ELR (cell line): ENCODE data around the gene SND1.
"Not testable (repeated sequence)": the region's sequence is repeated elsewhere in the genome, so short reads cannot be mapped to it uniquely, and the experiment has no call there.

Experiments used
- DNase-seq: peaks from one replicate; pipeline ENCODE4 v3.0.0-alpha.2; 2015; ENCODE audit warnings: low read depth

SND1 gene

DNA sequence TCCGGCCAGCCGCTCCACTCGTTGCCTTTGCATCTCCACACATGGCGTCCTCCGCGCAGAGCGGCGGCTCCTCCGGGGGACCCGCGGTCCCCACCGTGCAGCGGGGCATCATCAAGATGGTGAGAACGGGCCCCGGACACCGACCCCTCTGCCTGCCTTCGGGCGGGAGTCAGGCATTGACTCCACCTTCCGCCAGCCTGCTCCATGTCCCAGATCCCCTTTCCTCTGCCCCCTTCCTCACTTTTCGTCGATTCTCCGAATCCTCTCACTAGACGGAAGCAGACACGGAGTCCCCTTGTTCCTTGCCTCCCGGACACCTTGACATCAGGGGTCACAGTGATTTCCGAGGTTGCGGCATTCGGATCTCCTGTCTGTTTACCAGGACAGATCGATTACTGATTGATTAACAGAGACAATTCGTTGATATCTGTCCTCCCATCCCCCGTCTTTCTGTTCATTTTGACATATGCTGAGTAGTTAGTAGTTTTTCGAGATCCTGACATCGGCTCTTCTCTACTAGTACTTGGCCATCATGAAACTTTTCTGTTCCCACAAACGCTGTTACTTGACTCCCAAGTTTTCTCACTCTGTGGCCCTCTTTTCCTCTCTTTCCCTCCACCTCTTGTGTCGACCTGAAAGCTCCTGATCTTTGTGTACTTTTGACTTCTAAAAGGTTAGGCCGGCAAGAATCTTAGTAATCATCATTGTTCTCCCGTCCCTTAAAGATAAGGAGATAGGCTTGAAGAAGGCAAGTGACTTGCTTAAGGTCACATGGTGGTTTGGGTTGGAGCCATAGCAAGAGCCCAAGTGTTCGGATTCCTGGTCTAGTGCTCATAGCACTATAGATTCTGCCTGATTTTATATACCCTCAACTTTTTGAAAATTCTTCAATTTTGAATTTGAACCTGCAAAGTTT is 597 bp downstream of the SND1 start:
- peak; percentile 65 for DNase-seq

DNA sequence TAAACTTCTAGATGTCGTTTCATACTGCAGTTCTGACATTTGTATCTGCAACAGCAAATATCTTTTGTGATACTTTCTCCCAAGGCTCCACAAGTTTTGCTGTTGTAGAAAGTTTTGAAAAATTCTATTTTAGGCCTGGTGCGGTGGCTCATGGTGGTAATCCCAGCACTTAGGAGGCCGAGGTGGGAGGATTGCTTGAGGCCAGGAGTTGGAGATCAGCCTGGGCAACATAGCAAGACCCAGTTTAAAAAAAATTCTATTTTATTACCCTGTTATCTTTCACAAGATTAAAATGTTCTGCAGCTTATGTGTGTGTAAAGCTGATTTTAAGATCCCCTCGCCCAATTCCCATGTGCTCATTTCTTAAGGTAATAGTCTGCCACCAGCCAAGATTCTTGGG is 1.4 kb downstream of the SND1 start:
- no peak for DNase-seq

DNA sequence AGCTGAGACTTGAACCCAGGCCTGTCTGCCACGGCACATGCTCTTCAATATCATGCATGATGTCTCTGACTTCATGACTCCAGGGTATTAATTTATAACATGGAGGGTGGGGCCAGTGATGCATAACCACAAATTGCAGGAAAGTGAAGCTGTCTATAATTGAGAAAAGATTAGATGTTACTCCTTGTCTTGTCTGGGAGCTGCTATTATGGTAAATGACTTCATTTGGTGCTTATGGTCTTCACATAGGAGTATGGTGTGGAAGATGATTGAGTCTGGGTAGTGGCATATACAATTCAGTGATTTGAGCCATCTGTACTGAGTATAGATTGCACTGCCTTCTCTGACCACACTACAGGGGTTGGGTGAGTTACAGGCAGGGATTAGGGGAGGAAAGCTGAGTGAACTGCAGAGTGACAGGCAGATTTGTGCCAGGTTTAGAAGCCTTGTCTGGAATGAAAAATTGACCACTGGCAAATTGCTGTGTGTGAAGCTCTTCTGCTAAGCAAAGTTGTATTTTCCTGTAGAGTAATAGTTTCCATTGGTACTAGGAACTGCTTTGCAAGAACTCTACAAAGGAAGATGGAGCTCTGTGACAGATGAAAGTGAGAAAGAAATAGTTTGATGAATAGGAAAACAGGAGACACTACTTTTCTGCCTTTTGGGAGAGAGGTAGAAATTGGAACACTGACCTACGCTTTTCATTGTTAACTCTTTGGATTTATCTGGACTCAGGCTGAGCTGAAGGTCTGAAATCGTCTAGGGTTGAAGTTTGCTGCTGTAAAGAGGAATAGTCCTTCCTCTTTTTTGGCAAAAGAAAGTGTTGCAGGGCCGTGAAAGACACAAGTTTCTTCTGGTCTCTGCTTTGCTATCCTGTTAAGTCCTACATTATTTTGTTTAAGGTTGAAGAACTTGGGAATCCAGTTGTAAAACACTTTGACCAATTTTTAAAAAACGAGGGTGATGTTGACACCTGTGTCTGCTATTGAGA is 2.7 kb downstream of the SND1 start:
- peak; percentile 25 for DNase-seq

DNA sequence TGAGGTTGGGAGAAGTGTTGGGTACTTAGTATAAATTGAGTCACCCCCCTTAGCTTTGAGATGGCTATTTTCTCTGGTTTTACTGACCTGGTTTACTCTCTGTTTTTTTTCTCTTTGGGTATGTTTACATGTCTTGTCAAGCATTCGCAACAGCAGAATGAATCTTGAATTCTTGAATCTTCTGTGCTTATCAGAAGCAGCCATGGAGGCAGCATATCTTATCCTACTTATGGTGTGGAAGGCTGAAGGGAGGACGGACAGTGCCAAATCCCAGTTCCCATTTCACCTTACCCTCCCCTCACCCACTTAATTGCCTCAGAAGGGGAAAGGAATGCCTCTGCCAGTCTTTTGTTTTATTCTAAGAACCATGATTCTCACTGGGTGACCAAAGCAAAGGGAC is 3.7 kb downstream of the SND1 start:
- no peak for DNase-seq

DNA sequence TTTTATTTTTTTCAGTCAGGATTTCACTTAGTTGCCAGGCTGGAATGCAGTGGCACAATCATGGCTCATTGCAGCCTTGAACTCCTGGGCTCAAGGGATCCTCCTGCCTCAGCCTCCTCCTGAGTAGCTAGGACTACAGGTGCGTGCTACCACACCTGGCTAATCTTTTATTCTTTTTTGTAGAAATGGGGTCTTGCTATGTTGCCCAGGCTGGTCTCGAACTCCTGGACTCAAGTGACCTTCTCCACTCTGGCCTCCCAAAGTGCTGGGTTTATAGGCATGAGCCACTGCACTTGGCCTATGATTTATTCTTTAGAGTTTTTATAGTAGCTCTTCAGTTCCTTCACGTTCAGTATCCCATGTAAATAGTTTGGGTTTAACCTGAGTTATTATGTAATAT is 5.5 kb downstream of the SND1 start:
- DNase-seq, result no peak

DNA sequence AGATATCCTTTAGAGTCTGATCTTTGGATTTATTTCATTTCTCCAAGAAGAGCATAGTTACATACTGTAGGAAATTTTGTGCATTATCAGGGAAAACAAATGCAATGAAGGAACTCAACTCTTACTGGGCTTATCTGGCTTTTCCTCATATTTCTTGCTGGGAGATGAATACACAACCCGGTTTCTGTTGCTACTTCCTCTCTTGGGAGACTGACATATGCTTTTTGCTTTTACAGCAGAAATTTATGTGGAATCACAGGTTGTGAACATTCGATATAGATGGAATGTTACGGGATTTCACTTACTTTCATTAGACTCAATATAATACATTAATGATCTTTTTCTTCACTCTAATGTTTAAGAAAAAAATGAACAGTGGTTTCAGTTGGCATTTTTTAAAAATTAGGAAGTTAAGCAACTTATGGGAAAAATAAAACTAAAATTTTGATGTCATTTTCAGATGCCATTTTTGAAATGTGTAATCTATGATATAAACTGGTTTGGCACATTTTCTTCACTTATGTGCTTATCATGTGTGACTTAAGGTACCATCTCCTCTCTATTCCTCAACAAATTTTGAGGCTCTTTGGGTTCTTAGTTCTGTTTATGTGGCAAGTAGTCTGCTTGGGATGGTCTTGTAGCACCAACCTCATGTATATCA is 7.1 kb downstream of the SND1 start:
- DNase-seq, result no peak

GRCh38 chr7:127665922-127666321 is 13.9 kb downstream of the SND1 start:
- peak; percentile 24 for DNase-seq

DNA sequence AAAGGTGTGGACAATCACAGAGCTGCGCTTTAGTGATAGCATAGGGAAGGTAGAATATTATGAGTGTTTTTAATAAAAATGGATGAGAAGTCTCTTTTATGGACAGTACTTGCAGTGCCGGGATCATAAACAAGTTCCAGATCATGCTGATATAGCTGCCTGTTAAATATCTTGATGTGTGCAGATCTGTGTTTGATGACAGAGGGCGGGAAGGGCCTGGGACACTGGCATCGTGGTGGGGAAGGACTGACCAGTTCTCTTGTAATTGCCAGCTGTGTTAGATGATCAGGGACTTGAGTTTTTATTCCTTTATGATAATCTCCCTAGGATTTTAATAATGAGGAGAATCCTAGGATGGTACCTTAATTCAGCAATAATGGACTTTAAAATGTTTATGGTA is 14.6 kb downstream of the SND1 start:
- peak; percentile 55 for DNase-seq

- DNase-seq, result peak; percentile 97
Measured at GRCh38 chr7:127667017-127667670, 15.2 kb downstream of the SND1 start.

GRCh38 chr7:127667759-127668530 is 16.0 kb downstream of the SND1 start:
- DNase-seq, result peak; percentile 61

DNA sequence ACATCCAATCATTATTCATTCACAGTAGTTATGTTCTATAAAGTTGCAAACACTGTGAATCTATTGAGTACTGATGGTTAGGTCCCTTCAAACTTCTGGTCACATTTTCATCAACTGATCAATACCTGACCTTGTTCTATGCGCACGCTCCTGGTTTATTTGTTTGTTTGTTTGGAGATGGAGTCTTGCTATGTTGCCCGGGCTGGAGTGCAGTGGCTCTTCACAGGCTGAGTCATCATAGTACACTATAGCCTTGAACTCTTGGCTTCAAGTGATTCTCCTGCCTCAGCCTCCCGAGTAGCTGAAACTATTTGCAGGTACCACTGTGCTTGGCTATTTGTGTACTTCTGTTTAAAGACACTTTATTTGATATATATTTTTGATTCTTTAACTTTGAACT is 19.3 kb downstream of the SND1 start:
- DNase-seq, result no peak

DNA sequence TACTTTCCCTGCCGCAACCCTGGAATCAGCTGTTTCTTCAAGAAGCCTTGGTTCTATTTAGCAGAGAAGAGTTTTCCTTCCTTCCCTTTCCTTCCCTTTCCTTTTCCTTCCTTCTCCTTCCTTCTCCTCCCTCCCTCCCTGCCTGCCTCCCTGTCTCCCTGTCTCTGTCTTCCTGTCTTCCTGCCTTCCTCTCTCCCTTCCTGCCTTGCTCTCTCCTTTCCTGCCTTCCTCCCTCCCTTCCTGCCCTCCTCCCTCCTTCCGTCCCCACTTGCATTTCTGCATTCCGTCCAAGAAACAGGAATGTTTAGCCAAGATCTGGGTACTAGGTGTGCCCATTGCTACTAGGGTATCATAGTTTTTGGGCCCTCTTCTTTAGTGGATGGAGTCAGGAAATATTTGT is 21.9 kb downstream of the SND1 start:
- DNase-seq, result no peak

DNA sequence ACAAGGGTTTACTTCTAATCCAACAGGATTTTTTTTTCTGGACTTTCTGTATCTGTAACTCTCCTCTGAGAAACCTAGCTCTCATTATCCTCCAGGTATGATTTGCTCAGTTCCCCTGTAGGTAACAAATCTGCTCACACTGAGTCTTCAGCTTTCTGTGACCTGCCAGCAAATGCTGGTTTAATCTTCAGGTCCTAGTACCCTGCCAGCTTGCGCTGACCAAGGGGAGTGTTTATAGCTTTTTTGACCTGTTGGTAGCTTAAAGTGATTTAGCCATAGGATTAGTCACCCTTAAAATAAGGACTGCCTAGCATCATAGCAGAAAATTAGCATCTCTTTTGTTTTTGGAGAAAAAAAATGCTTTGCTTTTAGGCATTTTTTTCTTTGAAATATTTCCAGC is 22.4 kb downstream of the SND1 start:
- no peak for DNase-seq

GRCh38 chr7:127674923-127675322 is 22.9 kb downstream of the SND1 start:
- not testable (repeated sequence) for DNase-seq

DNA sequence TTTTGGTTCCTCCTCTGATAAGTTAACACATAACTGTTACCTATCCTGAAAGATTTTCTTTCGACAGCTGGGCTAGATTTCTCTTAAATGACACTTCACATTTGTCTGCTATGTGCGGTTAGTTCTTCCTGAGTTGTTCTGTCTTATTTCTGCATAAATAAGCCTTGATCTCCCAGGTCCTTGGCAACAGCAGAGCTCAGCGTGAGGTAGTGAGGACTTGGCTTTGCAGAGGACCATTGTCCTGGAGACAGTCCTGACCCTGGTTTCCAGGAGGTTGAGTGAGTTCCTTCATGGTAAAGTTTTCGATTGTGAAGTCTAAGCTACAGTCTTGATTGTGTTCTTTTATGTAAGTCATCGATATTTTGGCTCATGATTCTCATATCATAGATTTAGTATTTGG is 23.7 kb downstream of the SND1 start:
- DNase-seq, result no peak

GRCh38 chr7:127677433-127678230 is 25.6 kb downstream of the SND1 start:
- DNase-seq, result no peak

DNA sequence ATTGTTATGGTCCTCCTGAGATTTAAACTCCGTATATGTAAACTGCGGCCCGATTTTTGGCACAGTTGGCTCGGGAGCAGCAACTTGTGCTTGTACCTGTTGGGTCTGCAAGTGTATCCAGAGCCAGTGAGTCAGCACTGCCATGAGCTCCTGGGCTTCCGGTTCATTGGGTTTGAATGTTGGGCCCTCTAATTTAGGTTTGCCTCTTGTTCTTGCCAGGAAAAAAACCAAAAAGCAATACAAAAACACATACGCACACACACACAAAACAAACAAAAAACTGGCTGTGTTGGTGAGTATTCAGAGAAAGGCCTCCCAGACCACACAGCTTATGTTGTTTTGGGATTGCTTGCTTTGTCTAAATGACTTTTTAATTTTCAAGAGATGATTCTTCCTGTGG is 26.3 kb downstream of the SND1 start:
- no peak for DNase-seq

- DNase-seq, result peak; percentile 58
Measured at GRCh38 chr7:127678947-127679346, 27.0 kb downstream of the SND1 start.

- DNase-seq, result peak; percentile 3
Measured at GRCh38 chr7:127680983-127681382, 29.0 kb downstream of the SND1 start.

GRCh38 chr7:127682140-127682539 is 30.1 kb downstream of the SND1 start:
- DNase-seq, result no peak
